ENCODE results near the gene CACNA1A. TPM values are rescaled to one million over a fixed set of nuclear protein-coding genes. Genes with fewer than 3 reads are reported as not detected.
"Not testable (repeated sequence)": the region's sequence is repeated elsewhere in the genome, so short reads cannot be mapped to it uniquely, and the experiment has no call there.

CACNA1A gene
- total RNA-seq, 1 donor from 2014 or later, result 37.4 TPM

GRCh38 chr19:13260883-13261653 lies 245.2 kb downstream of the CACNA1A start:
- DNase-seq (ENCODE audit: low spot score) (no peak), ATAC-seq (no peak)
- intact Hi-C loops (cut with DNase I), result loop anchor here (10.0 kb wide), 1 partner anchor 66 kb away; no protein-coding TSS in a partner anchor

- ATAC-seq, result no peak
- intact Hi-C loops (cut with DNase I), result no loop called here
- no peak for DNase-seq (ENCODE audit: low spot score)
Measured at GRCh38 chr19:13256918-13257317, 249.4 kb downstream of the CACNA1A start.

- ATAC-seq; DNase-seq (ENCODE audit: low spot score); intact Hi-C loops (cut with DNase I): not testable (repeated sequence)
Measured at GRCh38 chr19:13256398-13256797, 249.9 kb downstream of the CACNA1A start.

- ATAC-seq, result no peak
- no peak for DNase-seq (ENCODE audit: low spot score)
- intact Hi-C loops (cut with DNase I), result no loop called here
Measured at GRCh38 chr19:13255719-13256059, 250.6 kb downstream of the CACNA1A start.

GRCh38 chr19:13255041-13255718 lies 251.1 kb downstream of the CACNA1A start:
- intact Hi-C loops (cut with DNase I), result no loop called here
- no peak for ATAC-seq
- DNase-seq (ENCODE audit: low spot score), result no peak

- intact Hi-C loops (cut with DNase I), result no loop called here
- DNase-seq (ENCODE audit: low spot score), result no peak
Measured at GRCh38 chr19:13252569-13253335, 253.5 kb downstream of the CACNA1A start.

GRCh38 chr19:13244920-13245319 lies 261.4 kb downstream of the CACNA1A start:
- no peak for ATAC-seq
- DNase-seq (ENCODE audit: low spot score), result no peak
- intact Hi-C loops (cut with DNase I), result loop anchor here (10.0 kb wide), 1 partner anchor 270 kb away; no protein-coding TSS in a partner anchor

More at GRCh38 chr19:13252569-13253335, 253.5 kb downstream of the CACNA1A start:
- ATAC-seq, result no peak

- no peak for ATAC-seq
- intact Hi-C loops (cut with DNase I), result loop anchor here (10.0 kb wide), 1 partner anchor 267 kb away; no protein-coding TSS in a partner anchor
- no peak for DNase-seq (ENCODE audit: low spot score)
Measured at GRCh38 chr19:13241231-13242104, 264.8 kb downstream of the CACNA1A start.

GRCh38 chr19:13240312-13241022 lies 265.8 kb downstream of the CACNA1A start:
- intact Hi-C loops (cut with DNase I), result loop anchor here (10.0 kb wide), 1 partner anchor 266 kb away; no protein-coding TSS in a partner anchor
- DNase-seq (ENCODE audit: low spot score), result no peak
- ATAC-seq, result no peak

GRCh38 chr19:13238891-13239534 lies 267.3 kb downstream of the CACNA1A start:
- ATAC-seq, result no peak
- intact Hi-C loops (cut with DNase I), result no loop called here
- no peak for DNase-seq (ENCODE audit: low spot score)

- DNase-seq (ENCODE audit: low spot score) (peak; percentile 72), ATAC-seq (no peak)
- intact Hi-C loops (cut with DNase I), result no loop called here
Measured at GRCh38 chr19:13234518-13234917, 271.8 kb downstream of the CACNA1A start.

- DNase-seq (ENCODE audit: low spot score) (no peak), ATAC-seq (no peak)
- intact Hi-C loops (cut with DNase I), result no loop called here
Measured at GRCh38 chr19:13231663-13232062, 274.6 kb downstream of the CACNA1A start.

GRCh38 chr19:13229246-13229645 lies 277.0 kb downstream of the CACNA1A start:
- intact Hi-C loops (cut with DNase I), result no loop called here
- ATAC-seq (no peak), DNase-seq (ENCODE audit: low spot score) (no peak)

- ATAC-seq, result no peak
- intact Hi-C loops (cut with DNase I), result no loop called here
- DNase-seq (ENCODE audit: low spot score), result no peak
Measured at GRCh38 chr19:13228561-13228960, 277.7 kb downstream of the CACNA1A start.

- intact Hi-C loops (cut with DNase I), result no loop called here
Measured at GRCh38 chr19:13226983-13227382, 279.3 kb downstream of the CACNA1A start.

GRCh38 chr19:13225973-13226865 lies 280.1 kb downstream of the CACNA1A start:
- ATAC-seq, result no peak
- intact Hi-C loops (cut with DNase I), result no loop called here

More at GRCh38 chr19:13226983-13227382, 279.3 kb downstream of the CACNA1A start:
- DNase-seq (ENCODE audit: low spot score) (no peak), ATAC-seq (no peak)

GRCh38 chr19:13225085-13225484 lies 281.2 kb downstream of the CACNA1A start:
- no peak for ATAC-seq
- intact Hi-C loops (cut with DNase I), result no loop called here
- no peak for DNase-seq (ENCODE audit: low spot score)

More at GRCh38 chr19:13225973-13226865, 280.1 kb downstream of the CACNA1A start:
- no peak for DNase-seq (ENCODE audit: low spot score)

All from sciatic nerve (tissue), 2 donors.